Smooth muscle cell (in vitro differentiated cells): ENCODE measurements around the gene AP4M1. TPM values are rescaled to one million over a fixed set of nuclear protein-coding genes. Genes with fewer than 3 reads are reported as not detected.

Source experiments
- DNase-seq: peaks from one replicate; lab custom pipeline; 2025; ENCODE audit not compliant: unreplicated experiment; lab: John Stamatoyannopoulos, UW
- H2AFZ ChIP-seq: fragments of 200-600 bp; sonication (generic); 2 replicates; pipeline ENCODE4 v1.6.0; 2016; ENCODE audit warnings: antibody characterized with exemption, low read depth, mild to moderate bottlenecking
- H3F3A ChIP-seq: fragments of 200-600 bp; sonication (generic); 2 replicates; pipeline ENCODE4 v1.6.0; 2017; ENCODE audit warnings: antibody characterized with exemption, low read depth
- H3K27ac ChIP-seq: fragments of 200-600 bp; sonication (generic); 2 replicates; pipeline ENCODE4 v1.5.1; 2016; ENCODE audit warnings: low read depth, mild to moderate bottlenecking
- H3K27me3 ChIP-seq: fragments of 200-600 bp; sonication (generic); 2 replicates; pipeline ENCODE4 v1.6.1; 2016; ENCODE audit warnings: low read depth, mild to moderate bottlenecking
- H3K36me3 ChIP-seq: fragments of 200-600 bp; sonication (generic); 2 replicates; pipeline ENCODE4 v1.5.1; 2016; ENCODE audit warnings: low read depth
- H3K4me1 ChIP-seq: fragments of 200-600 bp; sonication (generic); 2 replicates; pipeline ENCODE4 v1.5.1; 2016; ENCODE audit warnings: low read depth
- H3K4me2 ChIP-seq: fragments of 200-600 bp; sonication (generic); 2 replicates; pipeline ENCODE4 v1.6.0; 2016; ENCODE audit warnings: mild to moderate bottlenecking
- H3K4me3 ChIP-seq: fragments of 200-600 bp; sonication (generic); 2 replicates; pipeline ENCODE4 v1.5.1; 2016; ENCODE audit warnings: mild to moderate bottlenecking
- H3K79me2 ChIP-seq: fragments of 200-600 bp; sonication (generic); 2 replicates; pipeline ENCODE4 v1.6.0; 2016; ENCODE audit warnings: low read depth, mild to moderate bottlenecking
- H3K9ac ChIP-seq: fragments of 200-600 bp; sonication (generic); 2 replicates; pipeline ENCODE4 v1.6.0; 2016; ENCODE audit warnings: low read depth
- H3K9me3 ChIP-seq: fragments of 200-600 bp; sonication (generic); replicated peaks from 2 replicates; pipeline ENCODE4 v1.5.1; 2016; ENCODE audit warnings: low read depth
- H4K20me1 ChIP-seq: fragments of 200-600 bp; sonication (generic); 2 replicates; pipeline ENCODE4 v1.6.0; 2016; ENCODE audit warnings: low read depth
- WGBS: methylation state at CpG from one replicate; pipeline ENCODE4 v1.1.7; 2016; ENCODE audit warnings: low lambda C conversion rate; 5-methylcytosine and 5-hydroxymethylcytosine counted together
- polyA plus RNA-seq: library from polyadenylated mRNA; unstranded; fragments of >200 nt; fragmentation: Nextera tagmentation; extraction: Ambion mirVana; gene quantifications from 2 replicates; pipeline ENCODE4 v1.2.1, GENCODE V29; 2016
- total RNA-seq: library from RNA; depleted of rRNA; stranded (reverse); fragments of >200 nt; gene quantifications from 2 replicates; pipeline ENCODE4 v1.2.3, GENCODE V29; 2014
- TF ChIP-seq, protein P1 (sequence below): fragments of 200-600 bp; sonication (generic); IDR thresholded peaks from 2 replicates; pipeline ENCODE4 v1.5.1; 2017; ENCODE audit warnings: borderline replicate concordance, mild to moderate bottlenecking, antibody characterized with exemption; ENCODE audit not compliant: insufficient read depth, poor library complexity, severe bottlenecking

The AP4M1 gene
- total and polyA plus RNA-seq, 2 experiments from 2014 or later = 16.9 to 18.0 TPM

DNA sequence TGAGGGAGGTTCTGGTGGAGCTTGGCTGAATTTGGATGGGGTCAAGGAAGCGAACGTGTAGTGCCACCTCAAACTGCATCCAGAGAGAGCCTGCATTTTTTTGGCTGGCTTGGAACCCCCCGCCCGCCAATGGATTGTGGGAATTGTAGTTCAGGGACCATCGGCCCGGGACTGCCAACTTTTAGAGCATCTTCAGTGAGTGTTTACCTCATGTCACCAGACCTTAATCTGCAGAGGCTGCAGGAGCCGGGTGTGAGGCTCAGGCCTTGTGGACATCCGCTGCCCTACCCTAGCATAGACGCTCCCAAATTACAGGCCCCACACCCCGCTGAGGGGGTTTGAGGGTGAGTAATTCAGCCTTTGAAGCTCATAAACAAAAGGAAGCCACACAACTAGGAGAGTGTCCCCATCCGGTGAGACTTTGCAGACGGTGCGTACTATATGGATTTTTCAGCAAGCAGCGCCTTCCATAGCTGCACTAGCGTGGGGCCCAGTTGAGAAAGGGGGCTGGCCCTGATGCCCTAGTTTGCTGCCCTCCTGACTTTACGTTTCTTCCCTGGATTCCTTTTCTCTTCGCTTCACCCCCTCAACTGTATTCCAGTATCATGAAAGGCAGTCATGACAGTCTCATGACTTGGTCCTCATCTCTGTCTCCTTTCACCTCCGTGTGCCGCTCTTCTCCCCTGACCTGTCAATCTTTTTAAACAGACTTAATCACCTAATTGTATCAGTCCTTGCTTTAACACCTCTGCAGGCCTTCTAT is 18.7 kb downstream of the AP4M1 start:
- Histone ChIP-seq H3K27me3 (no peaks in the 10 kb centered on the region), H3K9me3 (no peaks in the 10 kb centered on the region), H3K9ac (peak overlapping the region; percentile 94), H4K20me1 (no peaks in the 10 kb centered on the region), H3K36me3 (no peaks in the 10 kb centered on the region), H2AFZ (peak overlapping the region; percentile 93), H3F3A (peaks cover 3% of the 10 kb centered on the region), H3K4me2 (peak overlapping the region; percentile 96), H3K4me1 (peaks cover 10% of the 10 kb centered on the region), H3K27ac (peak overlapping the region; percentile 92), H3K79me2 (peaks cover 18% of the 10 kb centered on the region), H3K4me3 (peak overlapping the region; percentile 96)
- TF ChIP-seq, protein P1, sequence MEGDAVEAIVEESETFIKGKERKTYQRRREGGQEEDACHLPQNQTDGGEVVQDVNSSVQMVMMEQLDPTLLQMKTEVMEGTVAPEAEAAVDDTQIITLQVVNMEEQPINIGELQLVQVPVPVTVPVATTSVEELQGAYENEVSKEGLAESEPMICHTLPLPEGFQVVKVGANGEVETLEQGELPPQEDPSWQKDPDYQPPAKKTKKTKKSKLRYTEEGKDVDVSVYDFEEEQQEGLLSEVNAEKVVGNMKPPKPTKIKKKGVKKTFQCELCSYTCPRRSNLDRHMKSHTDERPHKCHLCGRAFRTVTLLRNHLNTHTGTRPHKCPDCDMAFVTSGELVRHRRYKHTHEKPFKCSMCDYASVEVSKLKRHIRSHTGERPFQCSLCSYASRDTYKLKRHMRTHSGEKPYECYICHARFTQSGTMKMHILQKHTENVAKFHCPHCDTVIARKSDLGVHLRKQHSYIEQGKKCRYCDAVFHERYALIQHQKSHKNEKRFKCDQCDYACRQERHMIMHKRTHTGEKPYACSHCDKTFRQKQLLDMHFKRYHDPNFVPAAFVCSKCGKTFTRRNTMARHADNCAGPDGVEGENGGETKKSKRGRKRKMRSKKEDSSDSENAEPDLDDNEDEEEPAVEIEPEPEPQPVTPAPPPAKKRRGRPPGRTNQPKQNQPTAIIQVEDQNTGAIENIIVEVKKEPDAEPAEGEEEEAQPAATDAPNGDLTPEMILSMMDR = no peak
- peak; percentile 53 for DNase-seq
- WGBS = 16% methylated on average over 19 of the region's 19 CpGs

GRCh38 chr7:100120733-100121036 is 19.2 kb downstream of the AP4M1 start:
- H3K4me1 ChIP-seq = peaks cover 10% of the 10 kb centered on the region
- peak overlapping the region; percentile 92 for H3K27ac ChIP-seq
- H2AFZ ChIP-seq = no peak overlapping the region

DNA sequence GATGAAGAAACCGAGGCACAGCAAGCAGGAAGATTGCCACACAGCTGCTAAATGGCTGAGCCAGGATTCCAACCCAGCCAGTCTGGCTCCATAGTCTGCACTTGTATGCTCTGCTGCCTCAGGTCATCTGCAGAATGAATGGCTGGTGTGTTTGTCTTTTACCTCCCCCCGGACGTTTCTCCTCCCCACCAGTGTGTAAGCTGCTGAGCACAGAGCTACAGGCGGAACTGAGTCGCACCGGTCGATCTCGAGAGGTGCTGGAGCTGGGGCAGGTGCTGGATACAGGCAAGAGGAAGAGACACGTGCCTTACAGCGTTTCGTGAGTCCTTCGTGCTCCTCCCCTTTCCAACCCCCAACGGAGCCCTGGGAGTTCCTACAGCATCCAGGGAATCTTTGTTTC is 20.6 kb downstream of the AP4M1 start:
- H3K4me3 ChIP-seq = no peak overlapping the region
- no peak overlapping the region for H2AFZ ChIP-seq
- H3K79me2 ChIP-seq = peaks cover 18% of the 10 kb centered on the region
- no peaks in the 10 kb centered on the region for H3K27me3 ChIP-seq
- peaks cover 9% of the 10 kb centered on the region for H3F3A ChIP-seq
- no peak for DNase-seq
- no peak overlapping the region for H3K4me2 ChIP-seq
- no peak overlapping the region for H3K9ac ChIP-seq
- no peaks in the 10 kb centered on the region for H3K36me3 ChIP-seq
- no peaks in the 10 kb centered on the region for H3K9me3 ChIP-seq
- WGBS = 78% methylated on average over 13 of the region's 13 CpGs
- no peaks in the 10 kb centered on the region for H4K20me1 ChIP-seq
- H3K27ac ChIP-seq = no peak overlapping the region
- TF ChIP-seq, protein P1 = no peak
- H3K4me1 ChIP-seq = peaks cover 15% of the 10 kb centered on the region

More at GRCh38 chr7:100120733-100121036, 19.2 kb downstream of the AP4M1 start:
- 73% methylated on average over 1 of the region's 1 CpG for WGBS
- Histone ChIP-seq H3K27me3 (no peaks in the 10 kb centered on the region), H3F3A (peaks cover 3% of the 10 kb centered on the region), H3K9ac (no peak overlapping the region), H4K20me1 (no peaks in the 10 kb centered on the region), H3K79me2 (peaks cover 18% of the 10 kb centered on the region), H3K36me3 (no peaks in the 10 kb centered on the region), H3K4me2 (peak overlapping the region; percentile 96), H3K4me3 (peak overlapping the region; percentile 96), H3K9me3 (no peaks in the 10 kb centered on the region)
- TF ChIP-seq, protein P1 = no peak
- no peak for DNase-seq

- Histone ChIP-seq H3K27ac (no peak overlapping the region), H3K9me3 (no peaks in the 10 kb centered on the region), H3K9ac (no peak overlapping the region), H3K36me3 (no peaks in the 10 kb centered on the region), H3K4me1 (peaks cover 15% of the 10 kb centered on the region), H3K4me3 (no peak overlapping the region), H3K4me2 (no peak overlapping the region), H3K27me3 (no peaks in the 10 kb centered on the region), H4K20me1 (no peaks in the 10 kb centered on the region), H3F3A (peaks cover 9% of the 10 kb centered on the region), H2AFZ (no peak overlapping the region), H3K79me2 (peaks cover 18% of the 10 kb centered on the region)
- no peak for DNase-seq
- 100% methylated on average over 1 of the region's 1 CpG for WGBS
- TF ChIP-seq, protein P1 = no peak
These were observed 21.1 kb downstream of the AP4M1 start for GRCh38 chr7:100122568-100122967.
